Ovary (tissue), 3 donors: Measurements from ENCODE around the gene ZNF609.
A peak's percentile ranks its signal among the peaks of the same experiment; 100 is the strongest.

ENCODE experiments used
- CTCF ChIP-seq, 3 donors: fragments of 450-650 bp in 2 of 3; fragments of 200-600 bp in 1 of 3; IDR thresholded peaks; one replicate each; pipeline versions ENCODE4 v1.5.1 to v1.8.0; 2016 to 2022; ENCODE audit warnings: antibody characterized with exemption in 3 of 3, mild to moderate bottlenecking in 1 of 3
- POLR2A ChIP-seq: fragments of 450-650 bp; IDR thresholded peaks from one replicate; pipeline ENCODE4 v1.6.1; 2017; ENCODE audit warnings: antibody characterized with exemption, mild to moderate bottlenecking, moderate library complexity
- donor health status: DM: no; HTN: no; CAD: no.

GRCh38 chr15:64460724-64461720, 644 bp downstream of the ZNF609 start:
- TF ChIP-seq CTCF (IDR thresholded peaks at IDR 0.05) (no peak), POLR2A (peak; percentile 48)
